ENCODE data around the gene IWS1.

IWS1 gene

DNA sequence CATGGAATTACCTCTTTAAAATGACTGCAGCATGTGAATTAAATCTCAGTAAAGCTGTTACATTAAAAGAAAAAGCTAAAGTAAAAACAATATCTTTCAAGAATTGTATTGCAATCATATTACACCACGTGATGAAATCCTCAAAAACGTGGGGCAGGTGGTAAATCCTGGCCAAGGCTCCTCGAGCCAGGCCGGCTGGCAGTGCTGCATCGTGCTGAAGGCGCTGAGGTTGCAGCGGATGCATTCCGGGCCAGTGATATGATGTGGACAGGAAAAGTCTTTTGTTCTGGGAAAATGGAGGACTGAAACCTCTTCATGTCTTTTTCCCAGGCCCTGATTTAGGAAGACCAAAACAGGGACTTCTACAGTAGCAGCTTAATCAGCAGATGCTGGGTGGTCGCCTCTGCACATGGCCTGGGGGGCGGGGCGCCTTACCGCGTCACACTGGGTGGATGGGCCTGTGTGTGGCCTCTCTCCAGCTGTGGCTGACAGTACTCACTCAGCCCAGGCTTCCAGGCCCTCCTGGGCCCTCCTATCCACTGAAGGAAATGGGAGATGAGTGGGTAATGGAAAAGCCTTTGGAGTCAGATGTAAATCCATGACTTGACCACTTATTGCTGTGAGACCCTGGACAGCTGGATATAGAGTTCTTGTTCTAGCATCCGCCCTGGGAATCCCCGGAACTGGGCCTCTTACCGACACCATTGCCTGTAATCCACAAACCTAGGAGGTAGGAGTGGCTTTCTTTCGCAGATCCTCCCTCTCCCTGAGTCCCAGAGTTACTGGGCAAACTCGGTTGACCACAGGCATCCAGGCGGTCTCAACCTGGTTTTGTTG is 62.9 kb downstream of the IWS1 start:
- H3K4me3 ChIP-seq (ENCODE audit: low read length) = no peak overlapping the region
- no peak for DNase-seq

DNA sequence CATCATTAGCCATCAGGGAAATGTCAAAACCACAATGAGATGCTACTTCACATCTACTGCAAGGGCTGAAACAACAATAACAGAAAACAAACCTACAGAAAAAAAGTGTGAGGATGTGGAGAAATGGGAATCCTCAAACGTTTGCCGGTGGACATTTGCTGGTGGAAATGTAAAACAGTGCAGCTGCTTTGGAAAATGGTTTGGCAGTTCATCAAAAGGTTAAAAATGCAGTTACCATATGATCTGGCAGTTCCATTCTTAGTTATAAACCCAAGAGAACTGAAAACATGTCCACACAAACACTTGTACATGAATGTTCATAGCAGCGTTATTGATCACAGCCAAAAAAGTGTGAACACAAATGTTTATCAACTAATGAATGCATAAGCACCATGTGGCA is 63.8 kb downstream of the IWS1 start:
- no peak overlapping the region for H3K9ac ChIP-seq (ENCODE audit: low read length)
- H3K27ac ChIP-seq (ENCODE audit: low read length) = no peak overlapping the region
- no peak overlapping the region for H3K4me3 ChIP-seq (ENCODE audit: low read length)
- 0 out of 2 replicates have a peak, but pooled peaks cover 7% of the 10 kb centered on the region for H3K4me1 ChIP-seq (ENCODE audit: low read length)
- H4K20me1 ChIP-seq (ENCODE audit: insufficient read depth, low read length) = no peaks in the 10 kb centered on the region
- no peaks in the 10 kb centered on the region for H3K36me3 ChIP-seq (replicated peaks; ENCODE audit: insufficient read depth, low read length)
- H3K9me2 ChIP-seq (replicated peaks; ENCODE audit: insufficient read depth, low read length) = no peaks in the 10 kb centered on the region
- H3K27me3 ChIP-seq (replicated peaks; ENCODE audit: insufficient read depth, low read length) = no peaks in the 10 kb centered on the region
- no peak overlapping the region for H2AFZ ChIP-seq (ENCODE audit: low read length)
- H3F3A ChIP-seq (ENCODE audit: insufficient read depth, low read length) = no peaks in the 10 kb centered on the region
- no peak for TF ChIP-seq EZH2 (optimal IDR thresholded peaks at IDR 0.05; ENCODE audit: low read depth, low read length)
- TF ChIP-seq, protein P1, sequence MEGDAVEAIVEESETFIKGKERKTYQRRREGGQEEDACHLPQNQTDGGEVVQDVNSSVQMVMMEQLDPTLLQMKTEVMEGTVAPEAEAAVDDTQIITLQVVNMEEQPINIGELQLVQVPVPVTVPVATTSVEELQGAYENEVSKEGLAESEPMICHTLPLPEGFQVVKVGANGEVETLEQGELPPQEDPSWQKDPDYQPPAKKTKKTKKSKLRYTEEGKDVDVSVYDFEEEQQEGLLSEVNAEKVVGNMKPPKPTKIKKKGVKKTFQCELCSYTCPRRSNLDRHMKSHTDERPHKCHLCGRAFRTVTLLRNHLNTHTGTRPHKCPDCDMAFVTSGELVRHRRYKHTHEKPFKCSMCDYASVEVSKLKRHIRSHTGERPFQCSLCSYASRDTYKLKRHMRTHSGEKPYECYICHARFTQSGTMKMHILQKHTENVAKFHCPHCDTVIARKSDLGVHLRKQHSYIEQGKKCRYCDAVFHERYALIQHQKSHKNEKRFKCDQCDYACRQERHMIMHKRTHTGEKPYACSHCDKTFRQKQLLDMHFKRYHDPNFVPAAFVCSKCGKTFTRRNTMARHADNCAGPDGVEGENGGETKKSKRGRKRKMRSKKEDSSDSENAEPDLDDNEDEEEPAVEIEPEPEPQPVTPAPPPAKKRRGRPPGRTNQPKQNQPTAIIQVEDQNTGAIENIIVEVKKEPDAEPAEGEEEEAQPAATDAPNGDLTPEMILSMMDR (IDR thresholded peaks at IDR 0.05; ENCODE audit: low read length) = no peak
- no peak for TF ChIP-seq EZH2phosphoT487 (IDR thresholded peaks at IDR 0.05; ENCODE audit: low read length)
- H3K4me2 ChIP-seq (ENCODE audit: low read depth, low read length) = no peak overlapping the region
- no peaks in the 10 kb centered on the region for H3K9me3 ChIP-seq (replicated peaks; ENCODE audit: insufficient read depth, low read length)
- no peak for DNase-seq
- H3K79me2 ChIP-seq (ENCODE audit: low read length) = no peaks in the 10 kb centered on the region

More for the DNA sequence above, 62.9 kb downstream of the IWS1 start:
- Histone ChIP-seq H3K4me2 (ENCODE audit: low read depth, low read length) (no peak overlapping the region), H3K27ac (ENCODE audit: low read length) (no peak overlapping the region), H3K9me2 (replicated peaks; ENCODE audit: insufficient read depth, low read length) (no peaks in the 10 kb centered on the region), H4K20me1 (ENCODE audit: insufficient read depth, low read length) (no peaks in the 10 kb centered on the region), H3K9ac (ENCODE audit: low read length) (no peak overlapping the region), H3K27me3 (replicated peaks; ENCODE audit: insufficient read depth, low read length) (no peaks in the 10 kb centered on the region), H3K36me3 (replicated peaks; ENCODE audit: insufficient read depth, low read length) (no peaks in the 10 kb centered on the region), H3K4me1 (ENCODE audit: low read length) (0 out of 2 replicates have a peak, but pooled peaks cover 2% of the 10 kb centered on the region), H2AFZ (ENCODE audit: low read length) (no peak overlapping the region), H3F3A (ENCODE audit: insufficient read depth, low read length) (no peaks in the 10 kb centered on the region), H3K79me2 (ENCODE audit: low read length) (no peaks in the 10 kb centered on the region), H3K9me3 (replicated peaks; ENCODE audit: insufficient read depth, low read length) (no peaks in the 10 kb centered on the region)
- TF ChIP-seq EZH2phosphoT487 (IDR thresholded peaks at IDR 0.05; ENCODE audit: low read length) = no peak
- TF ChIP-seq, protein P1 (IDR thresholded peaks at IDR 0.05; ENCODE audit: low read length) = no peak
- TF ChIP-seq EZH2 (optimal IDR thresholded peaks at IDR 0.05; ENCODE audit: low read depth, low read length) = no peak

DNA sequence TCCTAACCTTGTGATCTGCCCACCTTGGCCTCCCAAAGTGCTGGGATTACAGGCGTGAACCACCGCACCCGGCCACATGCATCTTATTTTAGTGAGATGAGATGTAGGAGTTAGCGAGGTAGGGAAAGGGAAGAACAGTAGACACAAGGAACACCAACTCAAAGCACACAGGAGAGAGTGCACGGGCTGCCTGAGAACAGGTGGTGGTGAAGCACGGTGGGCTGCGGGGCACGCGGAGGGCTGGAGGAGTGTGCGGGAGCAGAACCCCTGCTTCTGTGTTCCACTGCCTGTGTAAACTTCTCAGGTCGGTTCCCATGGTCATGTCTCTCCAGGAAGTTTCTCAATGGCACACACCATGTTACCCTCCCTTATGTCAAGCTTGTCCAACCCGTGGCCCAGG is 69.3 kb downstream of the IWS1 start:
- H3K9me2 ChIP-seq (replicated peaks; ENCODE audit: insufficient read depth, low read length) = no peaks in the 10 kb centered on the region
- H3K9me3 ChIP-seq (replicated peaks; ENCODE audit: insufficient read depth, low read length) = no peaks in the 10 kb centered on the region
- no peak overlapping the region for H3K9ac ChIP-seq (ENCODE audit: low read length)
- no peaks in the 10 kb centered on the region for H3K79me2 ChIP-seq (ENCODE audit: low read length)
- no peaks in the 10 kb centered on the region for H3K36me3 ChIP-seq (replicated peaks; ENCODE audit: insufficient read depth, low read length)
- no peaks in the 10 kb centered on the region for H3K27me3 ChIP-seq (replicated peaks; ENCODE audit: insufficient read depth, low read length)
- no peak overlapping the region for H3K27ac ChIP-seq (ENCODE audit: low read length)
- no peak for DNase-seq
- H2AFZ ChIP-seq (ENCODE audit: low read length) = no peak overlapping the region
- 0 out of 2 replicates have a peak, but pooled peaks cover 7% of the 10 kb centered on the region for H3K4me1 ChIP-seq (ENCODE audit: low read length)
- no peaks in the 10 kb centered on the region for H3F3A ChIP-seq (ENCODE audit: insufficient read depth, low read length)
- TF ChIP-seq, protein P1 (IDR thresholded peaks at IDR 0.05; ENCODE audit: low read length) = no peak
- TF ChIP-seq EZH2phosphoT487 (IDR thresholded peaks at IDR 0.05; ENCODE audit: low read length) (no peak), EZH2 (optimal IDR thresholded peaks at IDR 0.05; ENCODE audit: low read depth, low read length) (no peak)
- H3K4me2 ChIP-seq (ENCODE audit: low read depth, low read length) = no peak overlapping the region
- no peak overlapping the region for H3K4me3 ChIP-seq (ENCODE audit: low read length)
- H4K20me1 ChIP-seq (ENCODE audit: insufficient read depth, low read length) = no peaks in the 10 kb centered on the region
